Astrocyte of the cerebellum (primary cell): ENCODE results near the gene CLCN1.

ENCODE experiments used
- DNase-seq: peaks from one replicate; pipeline ENCODE4 v3.0.0-alpha.2; 2011; ENCODE audit warnings: low read depth
- H3K4me3 ChIP-seq: 2 replicates; pipeline ENCODE4 v1.5.1; 2011; ENCODE audit warnings: mild to moderate bottlenecking, low read depth, low read length, moderate library complexity
- CTCF ChIP-seq: IDR thresholded peaks from 2 replicates; pipeline ENCODE4 v1.5.1; 2012; ENCODE audit warnings: low read length, low read depth, moderate library complexity, mild to moderate bottlenecking; ENCODE audit errors: missing control alignments
- in situ Hi-C: cut with HindIII; loops from 2 replicates; pipeline ENCODE4 v1.10.0; 2017; ENCODE audit warnings: low sequenced_read_pairs

The CLCN1 gene

GRCh38 chr7:143351574-143351973, 35.7 kb downstream of the CLCN1 start:
- in situ Hi-C loops: no loop called here
- H3K4me3 ChIP-seq: no peak overlapping the region
- no peak for DNase-seq
- TF ChIP-seq CTCF: no peak

GRCh38 chr7:143352531-143353002, 36.7 kb downstream of the CLCN1 start:
- in situ Hi-C loops: no loop called here
- DNase-seq: no peak
- H3K4me3 ChIP-seq: no peak overlapping the region
- no peak for TF ChIP-seq CTCF

GRCh38 chr7:143354376-143354775, 38.5 kb downstream of the CLCN1 start:
- no peak for TF ChIP-seq CTCF
- H3K4me3 ChIP-seq: no peak overlapping the region
- DNase-seq: no peak
- in situ Hi-C loops: no loop called here

- no peak for TF ChIP-seq CTCF
- no peak overlapping the region for H3K4me3 ChIP-seq
- in situ Hi-C loops: no loop called here
- DNase-seq: no peak
Measured at GRCh38 chr7:143354965-143355364, 39.1 kb downstream of the CLCN1 start.

- H3K4me3 ChIP-seq: no peak overlapping the region
- DNase-seq: no peak
- in situ Hi-C loops: no loop called here
- TF ChIP-seq CTCF: no peak
Measured at GRCh38 chr7:143355450-143356385, 39.8 kb downstream of the CLCN1 start.

- no peak for DNase-seq
- H3K4me3 ChIP-seq: no peak overlapping the region
- TF ChIP-seq CTCF: no peak
- in situ Hi-C loops: no loop called here
Measured at GRCh38 chr7:143356414-143357050, 40.6 kb downstream of the CLCN1 start.
